ENCODE data around the gene CCN2. TPM values are rescaled to one million over a fixed set of nuclear protein-coding genes. Genes with fewer than 3 reads are reported as not detected.

Gene CCN2
- total and polyA plus RNA-seq, 2 donors (not counting 1 experiment from before 2014, with no cell fraction given), result 0.81 to 1.3 TPM

DNA sequence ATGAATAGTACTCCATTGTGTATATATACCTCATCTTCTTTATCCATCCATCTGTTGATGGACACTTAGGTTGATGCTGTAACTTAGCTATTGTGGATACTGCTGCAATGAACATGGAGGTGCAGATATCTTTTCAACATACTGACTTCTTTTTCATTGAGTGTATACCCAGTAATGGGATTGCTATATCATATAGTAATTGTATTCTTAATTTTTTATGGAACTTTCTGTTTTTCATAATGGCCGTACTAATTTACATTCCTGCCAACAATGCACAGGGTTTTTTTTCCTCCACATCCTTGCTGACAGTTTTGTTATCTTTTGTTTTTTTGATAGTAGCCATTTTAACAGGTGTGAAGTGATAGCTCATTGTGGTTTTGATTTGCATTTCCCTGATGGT lies 5.2 kb downstream of the CCN2 start:
- no peak for DNase-seq
- no peaks in the 10 kb centered on the region for H3K79me2 ChIP-seq (ENCODE audit: control insufficient read depth, insufficient read depth, low read length)
- H3K4me3 ChIP-seq (ENCODE audit: control extremely low read depth in 1 of 5, extremely low read depth in 1 of 5, insufficient read depth in 1 of 5, low read depth in 2 of 5, low read length in 4 of 5), result no peak overlapping the region
- CTCF ChIA-PET, result interaction anchor here (1.3 kb wide), 1 partner anchor 23 kb away, joined by 5 read pairs; no protein-coding TSS in a partner anchor
- POLR2A ChIA-PET, result no interaction called here
- H3K36me3 ChIP-seq (replicated peaks in 1 of 2; ENCODE audit: control extremely low read depth in 1 of 2, control insufficient read depth in 1 of 2, extremely low read depth in 1 of 2, insufficient read depth in 2 of 2, low read length in 1 of 2), result no peaks in the 10 kb centered on the region
- no peaks in the 10 kb centered on the region for H4K20me1 ChIP-seq (ENCODE audit: control insufficient read depth, insufficient read depth, low read length, poor library complexity, severe bottlenecking)
- intact Hi-C loops (cut with micrococcal nuclease), result no loop called here
- no peak overlapping the region for H3K9ac ChIP-seq (ENCODE audit: low read length)
- Mint-ChIP-seq H3K27me3 (peaks cover 25% of the 10 kb centered on the region), H3K9me3 (ENCODE audit: insufficient read depth) (no peaks in the 10 kb centered on the region), H3K4me1 (peaks cover 17% of the 10 kb centered on the region), H3K27ac (no peak overlapping the region), H3K4me3 (no peak overlapping the region)
- no peak for ATAC-seq (ENCODE audit: low read depth)
- no peak overlapping the region for H3K27ac ChIP-seq (ENCODE audit: low read length in 2 of 2)
- no CpG with 5 or more reads among the region's 1 CpG for WGBS (ENCODE audit: insufficient coverage)
- H2AFZ ChIP-seq (ENCODE audit: insufficient read depth, low read depth, low read length, poor library complexity, severe bottlenecking), result no peak overlapping the region
- peaks cover 0 to 11% (median 5%) of the 10 kb centered on the region in 4 experiments for H3K27me3 ChIP-seq (replicated peaks in 1 of 4; ENCODE audit: control extremely low read depth in 1 of 4, control insufficient read depth in 3 of 4, insufficient read depth in 4 of 4, low read length in 3 of 4)
- H3K4me1 ChIP-seq (ENCODE audit: control insufficient read depth in 2 of 2, insufficient read depth in 2 of 2, low read length in 2 of 2), result peaks cover 7 to 9% of the 10 kb centered on the region in 2 donors
- TF ChIP-seq CTCF (IDR thresholded peaks at IDR 0.05), result no peak
- TF ChIP-seq EZH2 (IDR thresholded peaks at IDR 0.05; ENCODE audit: borderline replicate concordance, insufficient read depth, low read depth, low read length, poor library complexity, severe bottlenecking), result no peak
- no peak overlapping the region for H3K4me2 ChIP-seq (replicated peaks; ENCODE audit: low read depth, low read length, poor library complexity, severe bottlenecking)
- no peaks in the 10 kb centered on the region for H3K9me3 ChIP-seq (ENCODE audit: control extremely low read depth in 1 of 3, control insufficient read depth in 2 of 3, insufficient read depth in 1 of 3, low read length in 2 of 3)

DNA sequence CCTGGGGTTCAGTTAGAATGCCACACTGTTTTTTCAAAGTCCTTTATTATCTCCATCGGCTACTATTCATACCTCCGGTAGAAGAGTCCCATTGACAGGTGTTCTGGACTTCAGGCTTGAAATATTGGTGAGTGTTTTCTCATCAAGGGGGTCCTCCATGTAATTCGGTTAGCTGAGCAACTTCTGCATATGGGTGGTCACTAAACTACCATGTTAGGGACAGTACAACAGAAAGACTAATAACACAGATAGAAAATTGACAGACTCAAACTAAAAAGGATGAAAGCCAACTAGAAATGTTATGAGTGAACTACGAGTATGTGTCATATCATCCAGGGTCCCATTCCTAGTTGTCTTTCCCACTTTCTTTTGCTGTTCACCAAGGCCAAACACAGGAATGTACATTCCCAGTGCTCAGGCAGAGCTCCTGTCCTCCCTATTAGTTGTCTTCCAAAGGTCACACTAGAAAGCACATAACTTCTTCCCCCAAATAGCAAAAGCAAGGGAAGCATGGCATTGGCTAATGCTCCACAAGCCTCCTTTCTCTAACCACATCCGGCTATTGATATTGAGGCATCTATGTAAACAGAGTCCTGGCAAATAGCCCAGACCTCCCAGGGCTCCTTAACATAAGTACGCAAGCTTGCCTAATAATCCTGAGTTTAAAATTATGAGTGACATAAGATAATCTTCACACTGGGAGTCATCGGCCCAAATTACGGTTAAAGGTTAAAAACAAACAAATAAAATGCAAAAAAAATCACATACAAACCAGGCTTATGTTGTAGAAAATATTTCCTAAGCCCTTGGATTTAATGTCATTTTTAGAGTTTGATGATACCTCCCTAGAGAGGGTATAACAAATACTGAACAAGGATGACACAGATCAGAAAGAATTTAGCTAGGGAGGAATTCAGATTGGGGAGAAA lies 13.2 kb downstream of the CCN2 start:
- no CpG with 5 or more reads among the region's 8 CpGs for WGBS (ENCODE audit: insufficient coverage)
- H3K4me3 Mint-ChIP-seq, result no peak overlapping the region
- H3K27me3 Mint-ChIP-seq, result peaks cover 11% of the 10 kb centered on the region

More for the DNA sequence above, 13.2 kb downstream of the CCN2 start:
- Histone ChIP-seq H2AFZ (ENCODE audit: insufficient read depth, low read depth, low read length, poor library complexity, severe bottlenecking) (no peak overlapping the region), H3K4me2 (replicated peaks; ENCODE audit: low read depth, low read length, poor library complexity, severe bottlenecking) (no peak overlapping the region), H3K79me2 (ENCODE audit: control insufficient read depth, insufficient read depth, low read length) (no peaks in the 10 kb centered on the region), H3K27me3 (replicated peaks in 1 of 4; ENCODE audit: control extremely low read depth in 1 of 4, control insufficient read depth in 3 of 4, insufficient read depth in 4 of 4, low read length in 3 of 4) (no peaks in the 10 kb centered on the region), H3K9ac (ENCODE audit: low read length) (no peak overlapping the region), H3K9me3 (ENCODE audit: control extremely low read depth in 1 of 3, control insufficient read depth in 2 of 3, insufficient read depth in 1 of 3, low read length in 2 of 3) (no peaks in the 10 kb centered on the region), H3K4me1 (ENCODE audit: control insufficient read depth in 2 of 2, insufficient read depth in 2 of 2, low read length in 2 of 2) (no peaks in the 10 kb centered on the region), H4K20me1 (ENCODE audit: control insufficient read depth, insufficient read depth, low read length, poor library complexity, severe bottlenecking) (no peaks in the 10 kb centered on the region), H3K4me3 (ENCODE audit: control extremely low read depth in 1 of 5, extremely low read depth in 1 of 5, insufficient read depth in 1 of 5, low read depth in 2 of 5, low read length in 4 of 5) (no peak overlapping the region), H3K27ac (ENCODE audit: low read length in 2 of 2) (no peak overlapping the region), H3K36me3 (replicated peaks in 1 of 2; ENCODE audit: control extremely low read depth in 1 of 2, control insufficient read depth in 1 of 2, extremely low read depth in 1 of 2, insufficient read depth in 2 of 2, low read length in 1 of 2) (no peaks in the 10 kb centered on the region)
- no peaks in the 10 kb centered on the region for H3K9me3 Mint-ChIP-seq (ENCODE audit: insufficient read depth)
- H3K4me1 Mint-ChIP-seq, result no peaks in the 10 kb centered on the region
- DNase-seq (no peak), ATAC-seq (ENCODE audit: low read depth) (no peak)
- intact Hi-C loops (cut with micrococcal nuclease), result no loop called here
- POLR2A ChIA-PET, result no interaction called here
- TF ChIP-seq EZH2 (IDR thresholded peaks at IDR 0.05; ENCODE audit: borderline replicate concordance, insufficient read depth, low read depth, low read length, poor library complexity, severe bottlenecking) (no peak), CTCF (IDR thresholded peaks at IDR 0.05) (no peak)
- CTCF ChIA-PET, result interaction anchor here (1.1 to 1.3 kb wide), 3 partner anchors 11 to 280 kb away, joined by 3 read pairs; no protein-coding TSS in a partner anchor
- no peak overlapping the region for H3K27ac Mint-ChIP-seq

Measured in B cell (primary cell).